NCI-H128 (cell line): ENCODE measurements around the gene DUSP3.

Source experiments
- DNase-seq: peaks from one replicate; lab custom pipeline; 2025; ENCODE audit not compliant: unreplicated experiment; lab: John Stamatoyannopoulos, UW

Gene DUSP3

GRCh38 chr17:43734376-43734775 lies 44.4 kb downstream of the DUSP3 start:
- DNase-seq = no peak

GRCh38 chr17:43733956-43734355 lies 44.8 kb downstream of the DUSP3 start:
- DNase-seq = no peak

- no peak for DNase-seq
Observed at GRCh38 chr17:43732958-43733357, 45.8 kb downstream of the DUSP3 start.

GRCh38 chr17:43728081-43728480 lies 50.7 kb downstream of the DUSP3 start:
- no peak for DNase-seq

- no peak for DNase-seq
Observed at GRCh38 chr17:43723697-43724359, 54.9 kb downstream of the DUSP3 start.

- no peak for DNase-seq
Observed at GRCh38 chr17:43722870-43723665, 55.7 kb downstream of the DUSP3 start.

- no peak for DNase-seq
Observed at GRCh38 chr17:43722269-43722619, 56.5 kb downstream of the DUSP3 start.

GRCh38 chr17:43721537-43722268 lies 57.1 kb downstream of the DUSP3 start:
- no peak for DNase-seq

GRCh38 chr17:43720311-43721060 lies 58.3 kb downstream of the DUSP3 start:
- DNase-seq = no peak

- DNase-seq = no peak
Observed at GRCh38 chr17:43719578-43719977, 59.2 kb downstream of the DUSP3 start.

GRCh38 chr17:43718544-43718943 lies 60.2 kb downstream of the DUSP3 start:
- DNase-seq = no peak

- DNase-seq = no peak
Observed at GRCh38 chr17:43717913-43718312, 60.9 kb downstream of the DUSP3 start.
